SK-N-MC (cell line): Measurements from ENCODE around the gene LRFN5.

Source experiments
- EZH2 ChIP-seq: fragments of 200-600 bp; sonication (generic); IDR thresholded peaks from one replicate; pipeline ENCODE4 v1.6.1; 2017; ENCODE audit warnings: antibody characterized with exemption
- FOXP2 ChIP-seq: optimal IDR thresholded peaks from 2 replicates; pipeline ENCODE3; 2011; ENCODE audit warnings: mild to moderate bottlenecking, moderate library complexity; ENCODE audit not compliant: insufficient read depth; ENCODE audit errors: extremely low read length, control extremely low read depth
- POLR2AphosphoS5 ChIP-seq: IDR thresholded peaks from 2 replicates; pipeline ENCODE4 v1.6.1; 2012; ENCODE audit warnings: mild to moderate bottlenecking, low read depth, low read length, borderline replicate concordance

DNA sequence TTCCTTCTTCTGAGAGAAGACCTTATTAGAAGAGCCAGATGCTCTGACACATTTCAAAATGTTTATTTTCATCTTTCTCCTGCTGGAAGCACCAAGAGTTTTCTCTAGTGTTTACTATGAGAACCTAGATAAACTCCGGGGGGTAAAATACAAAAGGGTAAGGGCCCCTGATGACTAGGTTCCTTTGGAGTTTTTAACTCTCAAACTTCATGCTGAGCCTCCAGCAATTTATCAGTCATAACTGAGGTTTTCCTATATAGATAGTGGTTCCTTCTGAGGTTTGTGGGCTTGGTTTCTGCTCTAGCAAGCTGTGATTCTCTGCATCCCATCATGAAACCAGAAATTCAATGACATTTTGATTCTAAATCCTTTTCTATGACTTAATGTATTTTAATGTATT is 210.9 kb downstream of the LRFN5 start:
- TF ChIP-seq EZH2 (no peak), POLR2AphosphoS5 (no peak), FOXP2 (peak; percentile 27)
